ENCODE results near the gene SH3GL1. TPM values are rescaled to one million over a fixed set of nuclear protein-coding genes. Genes with fewer than 3 reads are reported as not detected.

Gene SH3GL1
- total RNA-seq, 1 donor from 2014 or later, result 61.4 TPM

DNA sequence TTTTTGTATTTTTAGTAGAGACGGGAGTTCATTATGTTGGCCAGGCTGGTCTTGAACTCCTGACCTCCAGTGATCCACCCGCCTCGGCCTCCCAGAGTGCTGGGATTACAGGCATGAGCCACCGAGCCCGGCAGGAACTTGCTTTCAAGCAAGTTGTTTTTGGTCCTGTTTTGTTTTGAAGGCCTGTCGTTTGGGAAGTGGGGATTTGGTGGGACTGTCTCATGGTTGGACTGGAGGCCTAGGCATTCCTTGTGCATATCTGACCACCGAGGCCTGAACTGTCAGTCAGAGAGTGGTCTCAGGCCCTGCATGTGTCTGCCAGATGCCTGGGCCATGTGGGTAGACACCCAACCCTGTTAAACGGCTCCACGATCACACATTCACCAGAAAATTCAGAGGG lies 30.9 kb upstream of the SH3GL1 start:
- Histone ChIP-seq H3K27me3 (no peaks in the 10 kb centered on the region), H3K4me1 (no peaks in the 10 kb centered on the region), H3K27ac (no peak overlapping the region), H3K9me3 (no peaks in the 10 kb centered on the region), H3K4me3 (no peak overlapping the region), H3K36me3 (peaks cover 7 to 12% of the 10 kb centered on the region in 2 donors)
- TF ChIP-seq, protein P1, sequence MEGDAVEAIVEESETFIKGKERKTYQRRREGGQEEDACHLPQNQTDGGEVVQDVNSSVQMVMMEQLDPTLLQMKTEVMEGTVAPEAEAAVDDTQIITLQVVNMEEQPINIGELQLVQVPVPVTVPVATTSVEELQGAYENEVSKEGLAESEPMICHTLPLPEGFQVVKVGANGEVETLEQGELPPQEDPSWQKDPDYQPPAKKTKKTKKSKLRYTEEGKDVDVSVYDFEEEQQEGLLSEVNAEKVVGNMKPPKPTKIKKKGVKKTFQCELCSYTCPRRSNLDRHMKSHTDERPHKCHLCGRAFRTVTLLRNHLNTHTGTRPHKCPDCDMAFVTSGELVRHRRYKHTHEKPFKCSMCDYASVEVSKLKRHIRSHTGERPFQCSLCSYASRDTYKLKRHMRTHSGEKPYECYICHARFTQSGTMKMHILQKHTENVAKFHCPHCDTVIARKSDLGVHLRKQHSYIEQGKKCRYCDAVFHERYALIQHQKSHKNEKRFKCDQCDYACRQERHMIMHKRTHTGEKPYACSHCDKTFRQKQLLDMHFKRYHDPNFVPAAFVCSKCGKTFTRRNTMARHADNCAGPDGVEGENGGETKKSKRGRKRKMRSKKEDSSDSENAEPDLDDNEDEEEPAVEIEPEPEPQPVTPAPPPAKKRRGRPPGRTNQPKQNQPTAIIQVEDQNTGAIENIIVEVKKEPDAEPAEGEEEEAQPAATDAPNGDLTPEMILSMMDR (IDR thresholded peaks at IDR 0.05), result no peak
- DNase-seq (ENCODE audit: low spot score in 2 of 2), result no peak
- intact Hi-C loops (cut with DNase I), result no loop called here

GRCh38 chr19:4430760-4431159 lies 30.4 kb upstream of the SH3GL1 start:
- DNase-seq (ENCODE audit: low spot score in 2 of 2), result no peak
- intact Hi-C loops (cut with DNase I), result no loop called here
- TF ChIP-seq, protein P1 (IDR thresholded peaks at IDR 0.05), result no peak
- Histone ChIP-seq H3K36me3 (peaks cover 7 to 12% of the 10 kb centered on the region in 2 donors), H3K9me3 (no peaks in the 10 kb centered on the region), H3K4me1 (no peaks in the 10 kb centered on the region), H3K4me3 (no peak overlapping the region), H3K27ac (no peak overlapping the region), H3K27me3 (no peaks in the 10 kb centered on the region)

- no peak overlapping the region for H3K4me3 ChIP-seq
- intact Hi-C loops (cut with DNase I), result no loop called here
- no peak overlapping the region for H3K27ac ChIP-seq
- no peak for DNase-seq (ENCODE audit: low spot score in 2 of 2)
- peaks cover 7 to 12% of the 10 kb centered on the region in 2 donors for H3K36me3 ChIP-seq
- TF ChIP-seq, protein P1 (IDR thresholded peaks at IDR 0.05), result no peak
- no peaks in the 10 kb centered on the region for H3K9me3 ChIP-seq
- no peaks in the 10 kb centered on the region for H3K27me3 ChIP-seq
- H3K4me1 ChIP-seq, result no peaks in the 10 kb centered on the region
Measured at GRCh38 chr19:4429771-4430171, 29.4 kb upstream of the SH3GL1 start.

GRCh38 chr19:4429256-4429655 lies 28.9 kb upstream of the SH3GL1 start:
- Histone ChIP-seq H3K27ac (no peak overlapping the region), H3K27me3 (no peaks in the 10 kb centered on the region), H3K4me3 (no peak overlapping the region), H3K36me3 (peaks cover 7 to 12% of the 10 kb centered on the region in 2 donors), H3K4me1 (no peaks in the 10 kb centered on the region), H3K9me3 (no peaks in the 10 kb centered on the region)
- intact Hi-C loops (cut with DNase I), result no loop called here
- TF ChIP-seq, protein P1 (IDR thresholded peaks at IDR 0.05), result no peak
- DNase-seq (ENCODE audit: low spot score in 2 of 2), result no peak

DNA sequence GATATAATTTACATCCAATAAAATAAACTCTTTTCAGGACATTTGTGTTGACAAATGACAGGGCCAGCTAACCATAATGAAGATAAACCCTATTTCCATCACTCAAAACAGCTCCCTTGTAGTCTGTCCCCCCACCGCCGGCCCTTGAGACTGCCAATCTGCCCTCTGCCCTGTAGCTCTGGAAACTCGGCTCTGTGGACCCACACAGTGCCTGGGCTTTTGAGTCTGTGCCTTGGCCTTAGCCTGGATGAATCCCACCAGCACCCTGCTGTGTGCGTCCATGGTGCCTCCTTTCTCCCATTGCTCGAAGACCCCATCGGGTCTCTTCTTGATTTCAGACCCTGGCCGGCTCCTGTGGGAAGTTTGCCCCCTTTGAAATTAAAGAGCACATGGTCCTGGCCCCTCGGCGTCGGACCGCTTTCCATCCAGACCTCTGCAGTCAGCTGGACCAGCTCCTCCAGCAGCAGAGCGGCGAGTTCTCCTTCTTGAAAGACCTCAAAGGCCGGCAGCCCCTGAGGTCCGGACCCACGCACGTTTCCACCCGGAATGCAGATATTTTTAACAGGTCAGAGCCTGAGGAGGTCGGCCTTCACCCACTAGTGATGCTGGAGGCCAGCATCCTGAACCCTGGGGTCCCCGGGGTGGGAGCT lies 28.1 kb upstream of the SH3GL1 start:
- no peaks in the 10 kb centered on the region for H3K27me3 ChIP-seq
- H3K36me3 ChIP-seq, result peaks cover 7 to 12% of the 10 kb centered on the region in 2 donors
- H3K27ac ChIP-seq, result no peak overlapping the region
- no peak for DNase-seq (ENCODE audit: low spot score in 2 of 2)
- no peaks in the 10 kb centered on the region for H3K9me3 ChIP-seq
- H3K4me1 ChIP-seq, result no peaks in the 10 kb centered on the region
- no peak overlapping the region for H3K4me3 ChIP-seq
- TF ChIP-seq, protein P1 (IDR thresholded peaks at IDR 0.05), result no peak
- intact Hi-C loops (cut with DNase I), result no loop called here

DNA sequence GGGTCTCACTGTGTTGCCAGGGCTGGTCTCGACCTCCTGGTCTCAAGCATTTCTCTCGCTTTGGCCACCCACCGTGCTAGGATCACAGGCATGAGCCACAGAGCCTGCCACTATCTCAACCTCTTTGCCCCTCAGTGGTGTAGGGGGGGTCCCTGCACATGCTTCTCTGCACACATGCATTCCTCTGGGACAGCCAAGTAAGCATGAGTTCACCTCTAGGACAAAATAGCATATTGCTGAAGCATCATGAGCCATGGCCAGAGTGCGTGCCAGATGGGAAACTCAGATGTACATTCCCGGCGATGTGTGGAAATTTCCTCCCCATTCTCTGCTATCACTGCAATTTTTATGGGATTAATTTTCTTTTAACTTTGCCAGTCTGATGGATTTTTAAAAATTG lies 25.2 kb upstream of the SH3GL1 start:
- H3K27me3 ChIP-seq, result no peaks in the 10 kb centered on the region
- H3K36me3 ChIP-seq, result peaks cover 0 to 4% of the 10 kb centered on the region in 2 donors
- no peak for DNase-seq (ENCODE audit: low spot score in 2 of 2)
- intact Hi-C loops (cut with DNase I), result no loop called here
- TF ChIP-seq, protein P1 (IDR thresholded peaks at IDR 0.05), result no peak
- H3K4me1 ChIP-seq, result no peaks in the 10 kb centered on the region
- no peaks in the 10 kb centered on the region for H3K9me3 ChIP-seq
- no peak overlapping the region for H3K27ac ChIP-seq
- no peak overlapping the region for H3K4me3 ChIP-seq
